ENCODE results near the gene DNAJC24.

DNAJC24 gene

GRCh38 chr11:31414338-31414737 is 44.7 kb downstream of the DNAJC24 start:
- no peak for TF ChIP-seq CTCF (IDR thresholded peaks at IDR 0.05; ENCODE audit: low read depth, low read length)

GRCh38 chr11:31415435-31415834 is 45.8 kb downstream of the DNAJC24 start:
- no peak for TF ChIP-seq CTCF (IDR thresholded peaks at IDR 0.05; ENCODE audit: low read depth, low read length)
- H3K4me3 ChIP-seq (ENCODE audit: low read depth, low read length) = no peak overlapping the region

More at GRCh38 chr11:31414338-31414737, 44.7 kb downstream of the DNAJC24 start:
- no peak overlapping the region for H3K4me3 ChIP-seq (ENCODE audit: low read depth, low read length)

- TF ChIP-seq CTCF (IDR thresholded peaks at IDR 0.05; ENCODE audit: low read depth, low read length) = no peak
- H3K4me3 ChIP-seq (ENCODE audit: low read depth, low read length) = no peak overlapping the region
These were observed 47.7 kb downstream of the DNAJC24 start for GRCh38 chr11:31417357-31417756.

GRCh38 chr11:31417816-31418215 is 48.2 kb downstream of the DNAJC24 start:
- TF ChIP-seq CTCF (IDR thresholded peaks at IDR 0.05; ENCODE audit: low read depth, low read length) = no peak
- no peak overlapping the region for H3K4me3 ChIP-seq (ENCODE audit: low read depth, low read length)

GRCh38 chr11:31419138-31419537 is 49.5 kb downstream of the DNAJC24 start:
- H3K4me3 ChIP-seq (ENCODE audit: low read depth, low read length) = no peak overlapping the region
- TF ChIP-seq CTCF (IDR thresholded peaks at IDR 0.05; ENCODE audit: low read depth, low read length) = no peak

- no peak for TF ChIP-seq CTCF (IDR thresholded peaks at IDR 0.05; ENCODE audit: low read depth, low read length)
- H3K4me3 ChIP-seq (ENCODE audit: low read depth, low read length) = no peak overlapping the region
These were observed 50.0 kb downstream of the DNAJC24 start for GRCh38 chr11:31419669-31420068.

- H3K4me3 ChIP-seq (ENCODE audit: low read depth, low read length) = no peak overlapping the region
- no peak for TF ChIP-seq CTCF (IDR thresholded peaks at IDR 0.05; ENCODE audit: low read depth, low read length)
These were observed 52.2 kb downstream of the DNAJC24 start for GRCh38 chr11:31421820-31422219.

All from WI38 (cell line).